ENCODE measurements around the gene SPINDOC. TPM values are rescaled to one million over a fixed set of nuclear protein-coding genes. Genes with fewer than 3 reads are reported as not detected.

Gene SPINDOC
- polyA plus RNA-seq, 1 of the 3 experiments (the other 2 are of a cell fraction), result 45.0 TPM

DNA sequence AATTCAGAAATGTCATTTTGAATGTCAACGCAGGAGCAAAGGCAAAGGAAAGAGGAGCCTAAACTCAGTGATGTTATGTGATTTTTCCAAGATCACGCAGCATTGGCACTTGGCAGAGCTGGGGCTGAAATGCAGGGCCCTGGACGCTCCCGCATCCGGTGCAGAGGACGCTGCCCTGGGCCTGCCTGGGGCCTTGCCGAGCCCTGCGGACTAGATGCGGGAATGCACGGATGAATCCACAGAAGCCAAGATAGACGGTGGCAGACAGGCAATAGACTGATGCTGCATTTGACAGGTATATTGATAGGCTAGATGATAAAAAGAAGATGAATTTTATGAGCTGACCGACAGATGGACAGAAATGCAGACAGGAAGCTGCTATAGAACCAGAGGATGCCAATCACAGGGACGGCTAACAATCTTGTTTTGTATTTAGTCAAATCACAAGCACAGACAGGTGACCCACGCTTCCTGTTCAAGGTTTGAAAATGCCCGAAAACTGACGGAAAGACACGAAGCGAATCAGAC is 25.0 kb downstream of the SPINDOC start:
- DNase-seq, result no peak
- Histone ChIP-seq H3K36me3 (replicated peaks in 1 of 2; ENCODE audit: control insufficient read depth in 1 of 2, insufficient read depth in 2 of 2, low read length in 1 of 2) (peaks cover 4 to 8% of the 10 kb centered on the region in 2 experiments), H3K79me2 (ENCODE audit: insufficient read depth) (peaks cover 41% of the 10 kb centered on the region), H3K9me2 (no peaks in the 10 kb centered on the region), H4K20me1 (ENCODE audit: insufficient read depth) (peaks cover 39% of the 10 kb centered on the region), H3K4me2 (peak overlapping the region; percentile 55; the same call in 1 of the 2 replicates), H3K27me3 (ENCODE audit: insufficient read depth) (no peaks in the 10 kb centered on the region), H3K4me1 (ENCODE audit: control insufficient read depth in 1 of 2, insufficient read depth in 2 of 2, low read depth in 1 of 2, low read length in 1 of 2) (peaks cover 12 to 28% of the 10 kb centered on the region in 2 experiments; a peak in 3 of 4 replicates), H3K9ac (peak overlapping the region; percentile 48; the same call in 1 of the 2 replicates), H3K9me3 (no peaks in the 10 kb centered on the region), H3F3A (replicated peaks; ENCODE audit: insufficient read depth) (peaks cover 4% of the 10 kb centered on the region), H2AFZ (ENCODE audit: low read depth) (peak overlapping the region; percentile 77), H3K4me3 (ENCODE audit: low read depth in 2 of 2, low read length in 1 of 2) (peak overlapping the region; percentile 23 to 42), H3K27ac (ENCODE audit: low read depth in 2 of 2, low read length in 1 of 2) (peak overlapping the region; percentile 8 to 69; a peak in 1 of 4 replicates)
- 46% methylated on average over 18 of the region's 18 CpGs for WGBS (ENCODE audit: low lambda C conversion rate)
- POLR2A ChIA-PET, result interaction anchor here (0.5 to 1.8 kb wide), 8 partner anchors 8 to 157 kb away, joined by 3 to 8 read pairs (median 4); partner anchors contain the start of gene RCOR2
- TF ChIP-seq, protein P1, sequence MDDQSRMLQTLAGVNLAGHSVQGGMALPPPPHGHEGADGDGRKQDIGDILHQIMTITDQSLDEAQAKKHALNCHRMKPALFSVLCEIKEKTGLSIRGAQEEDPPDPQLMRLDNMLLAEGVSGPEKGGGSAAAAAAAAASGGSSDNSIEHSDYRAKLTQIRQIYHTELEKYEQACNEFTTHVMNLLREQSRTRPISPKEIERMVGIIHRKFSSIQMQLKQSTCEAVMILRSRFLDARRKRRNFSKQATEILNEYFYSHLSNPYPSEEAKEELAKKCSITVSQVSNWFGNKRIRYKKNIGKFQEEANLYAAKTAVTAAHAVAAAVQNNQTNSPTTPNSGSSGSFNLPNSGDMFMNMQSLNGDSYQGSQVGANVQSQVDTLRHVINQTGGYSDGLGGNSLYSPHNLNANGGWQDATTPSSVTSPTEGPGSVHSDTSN (IDR thresholded peaks at IDR 0.05), result 0 out of 2 replicates have a peak, but pooled peaks have one; percentile 5
- TF ChIP-seq GABPA (IDR thresholded peaks at IDR 0.05; ENCODE audit: low read depth), result no peak
- TF ChIP-seq, protein P2, sequence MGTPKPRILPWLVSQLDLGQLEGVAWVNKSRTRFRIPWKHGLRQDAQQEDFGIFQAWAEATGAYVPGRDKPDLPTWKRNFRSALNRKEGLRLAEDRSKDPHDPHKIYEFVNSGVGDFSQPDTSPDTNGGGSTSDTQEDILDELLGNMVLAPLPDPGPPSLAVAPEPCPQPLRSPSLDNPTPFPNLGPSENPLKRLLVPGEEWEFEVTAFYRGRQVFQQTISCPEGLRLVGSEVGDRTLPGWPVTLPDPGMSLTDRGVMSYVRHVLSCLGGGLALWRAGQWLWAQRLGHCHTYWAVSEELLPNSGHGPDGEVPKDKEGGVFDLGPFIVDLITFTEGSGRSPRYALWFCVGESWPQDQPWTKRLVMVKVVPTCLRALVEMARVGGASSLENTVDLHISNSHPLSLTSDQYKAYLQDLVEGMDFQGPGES (IDR thresholded peaks at IDR 0.05; ENCODE audit: low read depth, low read length), result no peak
- CTCF ChIA-PET, result interaction anchor here (0.6 to 6.7 kb wide), 46 partner anchors 9 to 385 kb away, joined by 3 to 162 read pairs (median 6); partner anchors contain the start of genes MACROD1, RCOR2 and ZFTA

DNA sequence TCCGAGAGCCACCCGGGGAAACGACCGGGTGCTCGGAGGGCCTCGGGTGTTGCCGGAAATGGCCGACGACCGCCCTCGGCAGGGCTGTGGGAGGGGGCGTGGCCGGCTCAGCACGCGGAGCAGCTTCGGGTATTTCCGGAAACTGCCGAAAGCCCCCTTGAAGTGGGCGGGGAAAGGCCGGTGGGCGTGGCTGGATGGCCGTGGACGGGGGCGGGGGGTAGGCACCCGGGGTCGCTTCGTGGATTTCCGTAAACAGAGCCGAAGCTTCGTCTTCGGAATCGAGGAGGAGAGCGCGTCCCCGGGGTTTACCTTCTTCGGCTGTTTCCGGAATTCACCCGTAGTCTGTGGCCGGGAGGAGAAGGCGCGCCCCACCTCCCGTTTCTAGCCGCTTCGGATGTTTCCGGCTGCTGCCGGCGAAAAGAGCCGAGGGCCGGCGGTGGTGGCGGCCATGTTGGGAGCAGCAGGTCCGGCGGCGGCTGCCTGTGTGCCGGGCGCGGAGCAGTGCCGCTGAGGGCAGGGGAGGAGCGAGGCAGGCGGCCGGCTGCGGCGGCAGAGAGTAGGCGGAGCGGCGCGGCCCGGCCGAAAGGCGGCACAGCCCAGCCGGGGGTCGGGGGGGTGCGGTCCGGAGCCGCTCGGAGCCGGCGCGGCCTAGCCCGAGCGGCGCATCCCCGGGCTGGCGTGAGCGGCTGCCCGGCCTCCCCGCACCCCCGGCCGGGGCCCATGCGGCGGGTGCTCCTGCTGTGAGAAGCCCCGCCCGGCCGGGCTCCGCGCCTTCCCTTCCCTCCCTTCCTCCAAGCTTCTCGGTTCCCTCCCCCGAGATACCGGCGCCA is 25.6 kb downstream of the SPINDOC start, which contains the start of gene MARK2:
MARK2 (plus strand) TSS at position 433 of the 830 bp plus-strand sequence; CDS start at position 830, 397 bp downstream.
- peak; percentile 98 for DNase-seq
- H3K4me1 ChIP-seq (ENCODE audit: control insufficient read depth in 1 of 2, insufficient read depth in 2 of 2, low read depth in 1 of 2, low read length in 1 of 2), result peaks cover 12 to 28% of the 10 kb centered on the region in 2 experiments; a peak in 3 of 4 replicates
- H3K9me2 ChIP-seq, result no peaks in the 10 kb centered on the region
- peak within 1 kb of the TSS; percentile 77 for H2AFZ ChIP-seq (ENCODE audit: low read depth)
- H3K9me3 ChIP-seq, result no peaks in the 10 kb centered on the region
- H3K79me2 ChIP-seq (ENCODE audit: insufficient read depth), result peaks cover 47% of the 10 kb centered on the region
- under 1% methylated on average over 29 of the region's 100 CpGs for WGBS (ENCODE audit: low lambda C conversion rate)
- H3K27me3 ChIP-seq (ENCODE audit: insufficient read depth), result no peaks in the 10 kb centered on the region
- peak within 1 kb of the TSS; percentile 85 for H3K9ac ChIP-seq
- H3F3A ChIP-seq (replicated peaks; ENCODE audit: insufficient read depth), result peaks cover 5% of the 10 kb centered on the region
- ChIA-PET POLR2A (interaction anchor here (0.5 to 1.8 kb wide), 9 partner anchors 9 to 342 kb away, joined by 3 to 8 read pairs (median 4); partner anchors contain the start of gene RCOR2), CTCF (interaction anchor here (0.6 to 6.7 kb wide), 25 partner anchors 9 to 314 kb away, joined by 3 to 162 read pairs (median 7); partner anchors contain the start of genes RCOR2 and ZFTA)
- H3K4me3 ChIP-seq (ENCODE audit: low read depth in 2 of 2, low read length in 1 of 2), result peak within 1 kb of the TSS; percentile 77 to 83
- peaks cover 42% of the 10 kb centered on the region for H4K20me1 ChIP-seq (ENCODE audit: insufficient read depth)
- peak within 1 kb of the TSS; percentile 94 for H3K4me2 ChIP-seq
- H3K27ac ChIP-seq (ENCODE audit: low read depth in 2 of 2, low read length in 1 of 2), result peak within 1 kb of the TSS; percentile 46 to 78; a peak in 3 of 4 replicates
- H3K36me3 ChIP-seq (replicated peaks in 1 of 2; ENCODE audit: control insufficient read depth in 1 of 2, insufficient read depth in 2 of 2, low read length in 1 of 2), result peaks cover 5 to 9% of the 10 kb centered on the region in 2 experiments
- TF ChIP-seq JUND (IDR thresholded peaks at IDR 0.05), result no peak
- TF ChIP-seq, protein P3, sequence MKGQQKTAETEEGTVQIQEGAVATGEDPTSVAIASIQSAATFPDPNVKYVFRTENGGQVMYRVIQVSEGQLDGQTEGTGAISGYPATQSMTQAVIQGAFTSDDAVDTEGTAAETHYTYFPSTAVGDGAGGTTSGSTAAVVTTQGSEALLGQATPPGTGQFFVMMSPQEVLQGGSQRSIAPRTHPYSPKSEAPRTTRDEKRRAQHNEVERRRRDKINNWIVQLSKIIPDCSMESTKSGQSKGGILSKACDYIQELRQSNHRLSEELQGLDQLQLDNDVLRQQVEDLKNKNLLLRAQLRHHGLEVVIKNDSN (IDR thresholded peaks at IDR 0.05; ENCODE audit: borderline replicate concordance, low read depth), result no peak
- TF ChIP-seq FOSL2 (IDR thresholded peaks at IDR 0.05; ENCODE audit: borderline replicate concordance, low read depth), result no peak
- no peak for TF ChIP-seq EZH2phosphoT487 (IDR thresholded peaks at IDR 0.05; ENCODE audit: borderline replicate concordance, low read depth)
- TF ChIP-seq RXRA (IDR thresholded peaks at IDR 0.05; ENCODE audit: borderline replicate concordance, low read depth), result no peak
- no peak for TF ChIP-seq TCF12 (IDR thresholded peaks at IDR 0.05)
- TF ChIP-seq CHD2 (IDR thresholded peaks at IDR 0.05; ENCODE audit: low read length, partially characterized antibody), result no peak
- TF ChIP-seq, protein P4, sequence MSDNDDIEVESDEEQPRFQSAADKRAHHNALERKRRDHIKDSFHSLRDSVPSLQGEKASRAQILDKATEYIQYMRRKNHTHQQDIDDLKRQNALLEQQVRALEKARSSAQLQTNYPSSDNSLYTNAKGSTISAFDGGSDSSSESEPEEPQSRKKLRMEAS (IDR thresholded peaks at IDR 0.05; ENCODE audit: low read depth), result peak; percentile 31; the same call in 1 of the 2 replicates
- TF ChIP-seq, protein P5, sequence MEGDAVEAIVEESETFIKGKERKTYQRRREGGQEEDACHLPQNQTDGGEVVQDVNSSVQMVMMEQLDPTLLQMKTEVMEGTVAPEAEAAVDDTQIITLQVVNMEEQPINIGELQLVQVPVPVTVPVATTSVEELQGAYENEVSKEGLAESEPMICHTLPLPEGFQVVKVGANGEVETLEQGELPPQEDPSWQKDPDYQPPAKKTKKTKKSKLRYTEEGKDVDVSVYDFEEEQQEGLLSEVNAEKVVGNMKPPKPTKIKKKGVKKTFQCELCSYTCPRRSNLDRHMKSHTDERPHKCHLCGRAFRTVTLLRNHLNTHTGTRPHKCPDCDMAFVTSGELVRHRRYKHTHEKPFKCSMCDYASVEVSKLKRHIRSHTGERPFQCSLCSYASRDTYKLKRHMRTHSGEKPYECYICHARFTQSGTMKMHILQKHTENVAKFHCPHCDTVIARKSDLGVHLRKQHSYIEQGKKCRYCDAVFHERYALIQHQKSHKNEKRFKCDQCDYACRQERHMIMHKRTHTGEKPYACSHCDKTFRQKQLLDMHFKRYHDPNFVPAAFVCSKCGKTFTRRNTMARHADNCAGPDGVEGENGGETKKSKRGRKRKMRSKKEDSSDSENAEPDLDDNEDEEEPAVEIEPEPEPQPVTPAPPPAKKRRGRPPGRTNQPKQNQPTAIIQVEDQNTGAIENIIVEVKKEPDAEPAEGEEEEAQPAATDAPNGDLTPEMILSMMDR (IDR thresholded peaks at IDR 0.05), result no peak
- TF ChIP-seq EP300 (IDR thresholded peaks at IDR 0.05; ENCODE audit: borderline replicate concordance in 1 of 2, low read depth in 1 of 2, low read length in 1 of 2), result no peak
- TF ChIP-seq, protein P6, sequence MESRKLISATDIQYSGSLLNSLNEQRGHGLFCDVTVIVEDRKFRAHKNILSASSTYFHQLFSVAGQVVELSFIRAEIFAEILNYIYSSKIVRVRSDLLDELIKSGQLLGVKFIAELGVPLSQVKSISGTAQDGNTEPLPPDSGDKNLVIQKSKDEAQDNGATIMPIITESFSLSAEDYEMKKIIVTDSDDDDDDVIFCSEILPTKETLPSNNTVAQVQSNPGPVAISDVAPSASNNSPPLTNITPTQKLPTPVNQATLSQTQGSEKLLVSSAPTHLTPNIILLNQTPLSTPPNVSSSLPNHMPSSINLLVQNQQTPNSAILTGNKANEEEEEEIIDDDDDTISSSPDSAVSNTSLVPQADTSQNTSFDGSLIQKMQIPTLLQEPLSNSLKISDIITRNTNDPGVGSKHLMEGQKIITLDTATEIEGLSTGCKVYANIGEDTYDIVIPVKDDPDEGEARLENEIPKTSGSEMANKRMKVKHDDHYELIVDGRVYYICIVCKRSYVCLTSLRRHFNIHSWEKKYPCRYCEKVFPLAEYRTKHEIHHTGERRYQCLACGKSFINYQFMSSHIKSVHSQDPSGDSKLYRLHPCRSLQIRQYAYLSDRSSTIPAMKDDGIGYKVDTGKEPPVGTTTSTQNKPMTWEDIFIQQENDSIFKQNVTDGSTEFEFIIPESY (IDR thresholded peaks at IDR 0.05; ENCODE audit: borderline replicate concordance, low read depth), result no peak
- peak; percentile 87 for TF ChIP-seq POLR2AphosphoS5 (IDR thresholded peaks at IDR 0.05; ENCODE audit: low read depth, low read length)
- no peak for TF ChIP-seq TEAD4 (IDR thresholded peaks at IDR 0.05; ENCODE audit: borderline replicate concordance, insufficient read depth)
